ENCODE measurements around the gene BCL11A.

The BCL11A gene

GRCh38 chr2:60526623-60527022, 26.8 kb downstream of the BCL11A start:
- no CpG with 5 or more reads among the region's 9 CpGs for WGBS, 2 donors (ENCODE audit: extremely low coverage in 2 of 2, insufficient read length in 2 of 2, insufficient replicate concordance in 1 of 2)
- no peak overlapping the region for H3K4me2 ChIP-seq (ENCODE audit: insufficient read depth, low read length, poor library complexity, severe bottlenecking)
- H2AK5ac ChIP-seq (ENCODE audit: low read depth, low read length) = no peak overlapping the region
- no peak overlapping the region for H4K91ac ChIP-seq (ENCODE audit: low read depth, low read length, poor library complexity)
- no peak overlapping the region for H2BK15ac ChIP-seq (ENCODE audit: low read length)
- H3K18ac ChIP-seq (ENCODE audit: low read length) = no peak overlapping the region
- H2AFZ ChIP-seq (ENCODE audit: low read length) = no peak overlapping the region
- no peak overlapping the region for H2BK5ac ChIP-seq (ENCODE audit: low read length)
- H3K79me1 ChIP-seq (ENCODE audit: low read depth, low read length) = no peaks in the 10 kb centered on the region
- H2BK120ac ChIP-seq (ENCODE audit: low read depth, low read length) = no peak overlapping the region
- H2BK12ac ChIP-seq (ENCODE audit: low read length) = no peak overlapping the region
- H3K27ac ChIP-seq (replicated peaks; ENCODE audit: low read length) = no peak overlapping the region
- no peak overlapping the region for H4K8ac ChIP-seq (ENCODE audit: low read depth, low read length)
- no peak overlapping the region for H3K14ac ChIP-seq (ENCODE audit: low read length)
- no peak for DNase-seq (ENCODE audit: low spot score)
- H3K4ac ChIP-seq (ENCODE audit: low read length) = no peak overlapping the region
- H3K23ac ChIP-seq (ENCODE audit: low read depth, low read length, poor library complexity) = no peak overlapping the region
- H3K36me3 ChIP-seq (replicated peaks in 1 of 2; ENCODE audit: control insufficient read depth in 2 of 2, insufficient read depth in 2 of 2, low read length in 2 of 2) = no peaks in the 10 kb centered on the region
- peaks cover 0 to 2% of the 10 kb centered on the region in 2 donors for H3K4me1 ChIP-seq (ENCODE audit: control insufficient read depth in 2 of 2, insufficient read depth in 1 of 2, low read depth in 1 of 2, low read length in 2 of 2)
- no peak overlapping the region for H3K4me3 ChIP-seq (ENCODE audit: low read length in 2 of 2)
- H3K9me3 ChIP-seq (replicated peaks in 1 of 2; ENCODE audit: control insufficient read depth in 2 of 2, insufficient read depth in 1 of 2, low read depth in 1 of 2, low read length in 2 of 2) = no peaks in the 10 kb centered on the region
- peaks cover 0 to 26% (median 0%) of the 10 kb centered on the region in 3 experiments for H3K27me3 ChIP-seq (ENCODE audit: control insufficient read depth in 3 of 3, insufficient read depth in 3 of 3, low read depth in 1 of 3, low read length in 3 of 3)
- H3K9ac ChIP-seq (ENCODE audit: low read depth, low read length, poor library complexity) = no peak overlapping the region

- Histone ChIP-seq H4K91ac (ENCODE audit: low read depth, low read length, poor library complexity) (no peak overlapping the region), H3K18ac (ENCODE audit: low read length) (no peak overlapping the region), H3K4me2 (ENCODE audit: insufficient read depth, low read length, poor library complexity, severe bottlenecking) (no peak overlapping the region), H4K8ac (ENCODE audit: low read depth, low read length) (no peak overlapping the region), H2BK12ac (ENCODE audit: low read length) (no peak overlapping the region), H2AK5ac (ENCODE audit: low read depth, low read length) (no peak overlapping the region), H3K9me3 (replicated peaks in 1 of 2; ENCODE audit: control insufficient read depth in 2 of 2, insufficient read depth in 1 of 2, low read depth in 1 of 2, low read length in 2 of 2) (no peaks in the 10 kb centered on the region), H3K36me3 (replicated peaks in 1 of 2; ENCODE audit: control insufficient read depth in 2 of 2, insufficient read depth in 2 of 2, low read length in 2 of 2) (no peaks in the 10 kb centered on the region), H3K4me3 (ENCODE audit: low read length in 2 of 2) (no peak overlapping the region), H3K4me1 (ENCODE audit: control insufficient read depth in 2 of 2, insufficient read depth in 1 of 2, low read depth in 1 of 2, low read length in 2 of 2) (no peaks in the 10 kb centered on the region), H3K27me3 (ENCODE audit: control insufficient read depth in 3 of 3, insufficient read depth in 3 of 3, low read depth in 1 of 3, low read length in 3 of 3) (peaks cover 0 to 22% (median 0%) of the 10 kb centered on the region in 3 experiments), H2AFZ (ENCODE audit: low read length) (no peak overlapping the region), H3K14ac (ENCODE audit: low read length) (no peak overlapping the region), H3K4ac (ENCODE audit: low read length) (no peak overlapping the region), H2BK15ac (ENCODE audit: low read length) (no peak overlapping the region), H3K27ac (replicated peaks; ENCODE audit: low read length) (no peak overlapping the region), H2BK5ac (ENCODE audit: low read length) (no peak overlapping the region), H3K79me1 (ENCODE audit: low read depth, low read length) (no peaks in the 10 kb centered on the region), H3K9ac (ENCODE audit: low read depth, low read length, poor library complexity) (no peak overlapping the region), H2BK120ac (ENCODE audit: low read depth, low read length) (no peak overlapping the region), H3K23ac (ENCODE audit: low read depth, low read length, poor library complexity) (no peak overlapping the region)
- no CpG with 5 or more reads among the region's 1 CpG for WGBS, 2 donors (ENCODE audit: extremely low coverage in 2 of 2, insufficient read length in 2 of 2, insufficient replicate concordance in 1 of 2)
- DNase-seq (ENCODE audit: low spot score) = no peak
Measured at GRCh38 chr2:60525899-60526298, 27.6 kb downstream of the BCL11A start.

- H3K18ac ChIP-seq (ENCODE audit: low read length) = no peak overlapping the region
- no peak overlapping the region for H2BK5ac ChIP-seq (ENCODE audit: low read length)
- no peak overlapping the region for H2BK120ac ChIP-seq (ENCODE audit: low read depth, low read length)
- H3K79me1 ChIP-seq (ENCODE audit: low read depth, low read length) = no peaks in the 10 kb centered on the region
- no peaks in the 10 kb centered on the region for H3K9me3 ChIP-seq (replicated peaks in 1 of 2; ENCODE audit: control insufficient read depth in 2 of 2, insufficient read depth in 1 of 2, low read depth in 1 of 2, low read length in 2 of 2)
- no peak for DNase-seq (ENCODE audit: low spot score)
- H4K91ac ChIP-seq (ENCODE audit: low read depth, low read length, poor library complexity) = no peak overlapping the region
- H2AK5ac ChIP-seq (ENCODE audit: low read depth, low read length) = no peak overlapping the region
- H3K14ac ChIP-seq (ENCODE audit: low read length) = no peak overlapping the region
- no peak overlapping the region for H4K8ac ChIP-seq (ENCODE audit: low read depth, low read length)
- no peak overlapping the region for H3K27ac ChIP-seq (replicated peaks; ENCODE audit: low read length)
- no peak overlapping the region for H3K23ac ChIP-seq (ENCODE audit: low read depth, low read length, poor library complexity)
- H3K4me1 ChIP-seq (ENCODE audit: control insufficient read depth in 2 of 2, insufficient read depth in 1 of 2, low read depth in 1 of 2, low read length in 2 of 2) = no peaks in the 10 kb centered on the region
- no peak overlapping the region for H3K4me2 ChIP-seq (ENCODE audit: insufficient read depth, low read length, poor library complexity, severe bottlenecking)
- H2BK12ac ChIP-seq (ENCODE audit: low read length) = no peak overlapping the region
- no peaks in the 10 kb centered on the region for H3K36me3 ChIP-seq (replicated peaks in 1 of 2; ENCODE audit: control insufficient read depth in 2 of 2, insufficient read depth in 2 of 2, low read length in 2 of 2)
- peaks cover 0 to 12% (median 0%) of the 10 kb centered on the region in 3 experiments for H3K27me3 ChIP-seq (ENCODE audit: control insufficient read depth in 3 of 3, insufficient read depth in 3 of 3, low read depth in 1 of 3, low read length in 3 of 3)
- H3K4ac ChIP-seq (ENCODE audit: low read length) = no peak overlapping the region
- no peak overlapping the region for H2AFZ ChIP-seq (ENCODE audit: low read length)
- no peak overlapping the region for H3K9ac ChIP-seq (ENCODE audit: low read depth, low read length, poor library complexity)
- no CpG with 5 or more reads among the region's 4 CpGs for WGBS, 2 donors (ENCODE audit: extremely low coverage in 2 of 2, insufficient read length in 2 of 2, insufficient replicate concordance in 1 of 2)
- no peak overlapping the region for H2BK15ac ChIP-seq (ENCODE audit: low read length)
- no peak overlapping the region for H3K4me3 ChIP-seq (ENCODE audit: low read length in 2 of 2)
Measured at GRCh38 chr2:60524874-60525273, 28.6 kb downstream of the BCL11A start.

- Histone ChIP-seq H3K18ac (ENCODE audit: low read length) (no peak overlapping the region), H3K4me3 (ENCODE audit: low read length in 2 of 2) (no peak overlapping the region), H3K23ac (ENCODE audit: low read depth, low read length, poor library complexity) (no peak overlapping the region), H3K36me3 (replicated peaks in 1 of 2; ENCODE audit: control insufficient read depth in 2 of 2, insufficient read depth in 2 of 2, low read length in 2 of 2) (no peaks in the 10 kb centered on the region), H2BK15ac (ENCODE audit: low read length) (no peak overlapping the region), H3K9me3 (replicated peaks in 1 of 2; ENCODE audit: control insufficient read depth in 2 of 2, insufficient read depth in 1 of 2, low read depth in 1 of 2, low read length in 2 of 2) (no peaks in the 10 kb centered on the region), H3K4me1 (ENCODE audit: control insufficient read depth in 2 of 2, insufficient read depth in 1 of 2, low read depth in 1 of 2, low read length in 2 of 2) (no peaks in the 10 kb centered on the region), H3K79me1 (ENCODE audit: low read depth, low read length) (no peaks in the 10 kb centered on the region), H2AK5ac (ENCODE audit: low read depth, low read length) (no peak overlapping the region), H2BK5ac (ENCODE audit: low read length) (no peak overlapping the region), H4K8ac (ENCODE audit: low read depth, low read length) (no peak overlapping the region), H3K27me3 (ENCODE audit: control insufficient read depth in 3 of 3, insufficient read depth in 3 of 3, low read depth in 1 of 3, low read length in 3 of 3) (peaks cover 0 to 8% (median 0%) of the 10 kb centered on the region in 3 experiments), H2BK120ac (ENCODE audit: low read depth, low read length) (no peak overlapping the region), H3K4ac (ENCODE audit: low read length) (no peak overlapping the region), H3K27ac (replicated peaks; ENCODE audit: low read length) (no peak overlapping the region), H2BK12ac (ENCODE audit: low read length) (no peak overlapping the region), H3K4me2 (ENCODE audit: insufficient read depth, low read length, poor library complexity, severe bottlenecking) (no peak overlapping the region), H3K9ac (ENCODE audit: low read depth, low read length, poor library complexity) (no peak overlapping the region), H2AFZ (ENCODE audit: low read length) (no peak overlapping the region), H3K14ac (ENCODE audit: low read length) (no peak overlapping the region), H4K91ac (ENCODE audit: low read depth, low read length, poor library complexity) (no peak overlapping the region)
- no peak for DNase-seq (ENCODE audit: low spot score)
- no CpG with 5 or more reads among the region's 6 CpGs for WGBS, 2 donors (ENCODE audit: extremely low coverage in 2 of 2, insufficient read length in 2 of 2, insufficient replicate concordance in 1 of 2)
Measured at GRCh38 chr2:60523963-60524362, 29.5 kb downstream of the BCL11A start.
